Activated CD4-positive, alpha-beta T cell treated with anti-CD3 and anti-CD28 coated beads, Interleukin-2, amount 50 U/mL, for 1 hour (primary cell): ENCODE data around the gene DICER1.

ENCODE experiments used
- DNase-seq: peaks from one replicate; pipeline ENCODE4 v3.0.0-alpha.2; 2020

DICER1 gene

GRCh38 chr14:95071649-95072280 lies 85.6 kb downstream of the DICER1 start:
- no peak for DNase-seq

GRCh38 chr14:95070748-95071435 lies 86.4 kb downstream of the DICER1 start:
- DNase-seq: no peak

- DNase-seq: no peak
Measured at GRCh38 chr14:95069547-95069946, 87.8 kb downstream of the DICER1 start.

GRCh38 chr14:95069018-95069417 lies 88.3 kb downstream of the DICER1 start:
- DNase-seq: no peak

GRCh38 chr14:95068521-95068920 lies 88.8 kb downstream of the DICER1 start:
- no peak for DNase-seq

GRCh38 chr14:95068080-95068479 lies 89.2 kb downstream of the DICER1 start:
- no peak for DNase-seq

GRCh38 chr14:95067526-95067925 lies 89.8 kb downstream of the DICER1 start:
- no peak for DNase-seq

GRCh38 chr14:95066427-95066986 lies 90.8 kb downstream of the DICER1 start:
- DNase-seq: no peak

- DNase-seq: no peak
Measured at GRCh38 chr14:95065411-95065810, 91.9 kb downstream of the DICER1 start.

GRCh38 chr14:95064734-95065133 lies 92.6 kb downstream of the DICER1 start:
- no peak for DNase-seq

GRCh38 chr14:95064256-95064655 lies 93.1 kb downstream of the DICER1 start:
- no peak for DNase-seq

GRCh38 chr14:95063391-95063790 lies 93.9 kb downstream of the DICER1 start:
- no peak for DNase-seq

GRCh38 chr14:95062946-95063345 lies 94.4 kb downstream of the DICER1 start:
- no peak for DNase-seq

- no peak for DNase-seq
Measured at GRCh38 chr14:95062220-95062619, 95.1 kb downstream of the DICER1 start.

GRCh38 chr14:95061317-95062093 lies 95.8 kb downstream of the DICER1 start:
- DNase-seq: no peak

- no peak for DNase-seq
Measured at GRCh38 chr14:95059126-95059525, 98.2 kb downstream of the DICER1 start.

- DNase-seq: no peak
Measured at GRCh38 chr14:95058491-95058890, 98.8 kb downstream of the DICER1 start.

GRCh38 chr14:95057851-95058250 lies 99.5 kb downstream of the DICER1 start:
- no peak for DNase-seq

GRCh38 chr14:95057147-95057546 lies 100.2 kb downstream of the DICER1 start:
- no peak for DNase-seq

GRCh38 chr14:95056476-95056875 lies 100.9 kb downstream of the DICER1 start:
- DNase-seq: no peak

GRCh38 chr14:95055318-95055717 lies 102.0 kb downstream of the DICER1 start:
- DNase-seq: no peak

GRCh38 chr14:95054346-95055280 lies 102.7 kb downstream of the DICER1 start:
- no peak for DNase-seq
